ENCODE results near the gene C1QA. TPM values are rescaled to one million over a fixed set of nuclear protein-coding genes. Genes with fewer than 3 reads are reported as not detected.

C1QA gene
- total RNA-seq, 1 donor from 2014 or later: not detected

- no peak overlapping the region for H3K4me3 Mint-ChIP-seq (ENCODE audit: low read depth)
- no peaks in the 10 kb centered on the region for H3K9me3 Mint-ChIP-seq (ENCODE audit: low read depth)
- peaks cover 29% of the 10 kb centered on the region for H3K27me3 Mint-ChIP-seq
- H3K36me3 Mint-ChIP-seq (ENCODE audit: insufficient read depth): no peaks in the 10 kb centered on the region
- DNase-seq (ENCODE audit: low spot score, unreplicated experiment): no peak
- no peak overlapping the region for H3K27ac Mint-ChIP-seq
- TF ChIP-seq CTCF (IDR thresholded peaks at IDR 0.05; ENCODE audit: unreplicated experiment): no peak
- no peaks in the 10 kb centered on the region for H3K4me1 Mint-ChIP-seq (ENCODE audit: low read depth)
Measured at GRCh38 chr1:22592919-22593790, 43.3 kb upstream of the C1QA start.

DNA sequence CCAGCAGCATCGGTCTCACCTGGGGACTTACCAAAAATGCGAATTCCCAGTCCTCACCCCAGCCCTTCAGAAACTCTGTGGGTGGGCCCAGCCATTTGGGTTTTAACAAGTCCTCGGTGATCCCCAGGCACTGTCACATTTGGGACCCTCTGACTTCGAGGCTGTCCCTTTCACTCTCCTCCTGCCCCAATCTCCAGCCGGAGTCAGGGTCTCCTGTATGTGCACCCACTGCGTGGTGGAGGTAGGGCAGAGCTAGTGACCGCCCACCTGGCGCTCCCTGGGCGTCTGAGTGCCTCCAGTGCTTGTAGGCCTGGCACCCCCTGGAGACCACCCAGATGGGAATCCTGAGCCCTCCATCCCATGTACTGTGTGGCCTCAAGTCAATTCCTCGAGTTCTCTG lies 42.0 kb upstream of the C1QA start:
- no peak for DNase-seq (ENCODE audit: low spot score, unreplicated experiment)
- H3K4me3 Mint-ChIP-seq (ENCODE audit: low read depth): no peak overlapping the region
- H3K27ac Mint-ChIP-seq: no peak overlapping the region
- H3K27me3 Mint-ChIP-seq: peaks cover 38% of the 10 kb centered on the region
- H3K36me3 Mint-ChIP-seq (ENCODE audit: insufficient read depth): no peaks in the 10 kb centered on the region
- H3K4me1 Mint-ChIP-seq (ENCODE audit: low read depth): no peaks in the 10 kb centered on the region
- no peaks in the 10 kb centered on the region for H3K9me3 Mint-ChIP-seq (ENCODE audit: low read depth)
- TF ChIP-seq CTCF (IDR thresholded peaks at IDR 0.05; ENCODE audit: unreplicated experiment): no peak

GRCh38 chr1:22595108-22595507 lies 41.3 kb upstream of the C1QA start:
- no peak for TF ChIP-seq CTCF (IDR thresholded peaks at IDR 0.05; ENCODE audit: unreplicated experiment)

GRCh38 chr1:22597301-22597965 lies 39.0 kb upstream of the C1QA start:
- H3K27me3 Mint-ChIP-seq: peaks cover 22% of the 10 kb centered on the region
- TF ChIP-seq CTCF (IDR thresholded peaks at IDR 0.05; ENCODE audit: unreplicated experiment): no peak
- H3K9me3 Mint-ChIP-seq (ENCODE audit: low read depth): no peaks in the 10 kb centered on the region
- H3K36me3 Mint-ChIP-seq (ENCODE audit: insufficient read depth): no peaks in the 10 kb centered on the region
- H3K4me1 Mint-ChIP-seq (ENCODE audit: low read depth): no peaks in the 10 kb centered on the region
- no peak for DNase-seq (ENCODE audit: low spot score, unreplicated experiment)
- H3K27ac Mint-ChIP-seq: no peak overlapping the region
- H3K4me3 Mint-ChIP-seq (ENCODE audit: low read depth): no peak overlapping the region

More at GRCh38 chr1:22595108-22595507, 41.3 kb upstream of the C1QA start:
- DNase-seq (ENCODE audit: low spot score, unreplicated experiment): no peak
- peaks cover 37% of the 10 kb centered on the region for H3K27me3 Mint-ChIP-seq
- H3K9me3 Mint-ChIP-seq (ENCODE audit: low read depth): no peaks in the 10 kb centered on the region
- no peaks in the 10 kb centered on the region for H3K36me3 Mint-ChIP-seq (ENCODE audit: insufficient read depth)
- H3K27ac Mint-ChIP-seq: no peak overlapping the region
- no peak overlapping the region for H3K4me3 Mint-ChIP-seq (ENCODE audit: low read depth)
- H3K4me1 Mint-ChIP-seq (ENCODE audit: low read depth): no peaks in the 10 kb centered on the region

DNA sequence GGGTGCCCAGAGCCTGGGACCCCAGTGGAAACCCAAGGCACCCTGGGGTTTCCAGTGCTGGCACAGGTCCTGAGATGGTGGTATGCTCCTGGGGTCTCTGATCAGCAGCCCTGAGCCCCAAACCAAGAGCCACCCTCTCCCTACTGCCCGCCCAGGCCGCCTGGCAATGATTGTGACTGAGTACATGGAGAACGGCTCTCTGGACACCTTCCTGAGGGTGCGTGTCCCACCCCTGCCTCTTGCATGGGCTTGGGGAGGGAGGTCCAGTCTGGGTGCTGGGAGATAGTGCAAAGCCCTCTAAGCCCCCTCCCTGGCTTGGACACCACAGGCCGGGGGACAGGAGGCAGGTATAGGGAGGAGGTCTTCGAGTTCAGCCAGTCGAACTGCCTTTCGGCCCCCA lies 38.4 kb upstream of the C1QA start:
- DNase-seq (ENCODE audit: low spot score, unreplicated experiment): no peak
- peaks cover 22% of the 10 kb centered on the region for H3K27me3 Mint-ChIP-seq
- H3K4me1 Mint-ChIP-seq (ENCODE audit: low read depth): no peaks in the 10 kb centered on the region
- H3K36me3 Mint-ChIP-seq (ENCODE audit: insufficient read depth): no peaks in the 10 kb centered on the region
- H3K4me3 Mint-ChIP-seq (ENCODE audit: low read depth): no peak overlapping the region
- no peaks in the 10 kb centered on the region for H3K9me3 Mint-ChIP-seq (ENCODE audit: low read depth)
- TF ChIP-seq CTCF (IDR thresholded peaks at IDR 0.05; ENCODE audit: unreplicated experiment): no peak
- H3K27ac Mint-ChIP-seq: no peak overlapping the region
